HG03139 (cell line): ENCODE data around the gene SMAD2.
"Not testable (repeated sequence)": the region's sequence is repeated elsewhere in the genome, so short reads cannot be mapped to it uniquely, and the experiment has no call there.

Experiments used
- ATAC-seq: cut with Tn5 transposase; IDR thresholded peaks from one replicate; pipeline ENCODE4 v1.9.1; 2021; ENCODE audit not compliant: unreplicated experiment

Gene SMAD2

DNA sequence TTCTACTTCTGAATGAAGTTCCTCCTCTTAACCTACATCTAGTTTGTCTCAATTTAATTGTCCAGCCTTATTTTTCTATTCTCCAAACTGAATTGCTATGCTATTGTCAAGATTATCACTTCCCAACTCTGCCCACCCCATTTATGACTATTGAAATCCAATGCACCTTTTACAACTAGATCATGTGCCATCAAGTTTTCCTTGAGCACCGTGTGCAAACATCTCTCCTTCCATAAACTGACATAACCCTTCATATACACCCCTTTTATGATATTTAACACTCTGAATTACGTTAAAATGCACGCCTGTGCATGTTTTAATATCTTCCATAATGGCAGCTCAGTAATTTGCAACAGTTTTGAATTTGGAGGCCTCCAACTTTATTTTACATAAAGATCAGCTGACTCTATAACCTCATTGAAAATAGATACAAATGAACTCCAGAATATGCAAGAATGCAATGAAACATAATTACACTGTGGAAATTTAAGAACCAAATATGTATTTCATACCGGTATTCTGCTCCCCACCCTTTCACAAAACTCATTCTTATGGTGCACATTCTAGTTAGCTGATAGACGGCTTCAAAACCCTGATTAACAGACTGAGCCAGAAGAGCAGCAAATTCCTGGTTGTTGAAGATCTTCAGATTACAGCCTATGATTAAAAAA lies 85.5 kb downstream of the SMAD2 start:
- no peak for ATAC-seq

GRCh38 chr18:47842836-47843235 lies 87.6 kb downstream of the SMAD2 start:
- no peak for ATAC-seq

DNA sequence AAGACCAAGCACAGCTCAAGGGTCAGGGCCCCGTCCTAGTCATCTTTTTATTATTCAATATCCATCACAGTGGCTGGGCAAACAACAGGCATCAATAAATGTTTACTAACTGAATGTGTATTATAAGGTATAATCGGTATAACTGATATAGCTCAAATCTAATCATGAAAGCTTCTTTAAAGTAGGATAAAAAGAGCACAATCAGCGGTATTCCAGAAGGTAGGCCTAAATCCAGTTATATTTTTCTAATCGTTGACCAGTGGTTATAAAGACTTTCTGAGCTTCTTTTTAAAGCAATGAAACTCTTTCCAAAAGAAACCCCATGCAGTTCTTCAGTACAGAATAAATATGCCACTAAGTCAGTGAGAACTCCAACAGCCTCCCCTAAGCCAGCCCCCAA lies 92.1 kb downstream of the SMAD2 start:
- no peak for ATAC-seq

DNA sequence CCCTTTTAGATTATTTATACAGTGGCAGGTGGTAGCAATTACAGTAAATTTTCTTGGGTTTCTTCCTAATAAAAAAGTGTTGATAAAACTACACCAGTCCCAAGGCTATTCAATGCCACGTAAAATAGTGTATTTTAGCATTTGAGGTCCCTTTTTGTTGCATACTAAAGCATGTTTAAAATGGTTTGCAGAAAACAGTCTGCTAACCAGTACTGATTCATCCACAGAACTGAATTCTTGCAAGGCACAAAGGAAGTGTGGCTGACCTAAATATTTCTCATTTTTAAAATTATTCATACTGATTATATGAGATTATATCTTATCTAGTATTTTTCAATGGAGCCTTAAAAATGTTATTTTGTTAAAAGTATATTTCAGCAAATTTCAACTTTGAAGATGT lies 98.1 kb downstream of the SMAD2 start:
- no peak for ATAC-seq

- no peak for ATAC-seq
Measured at GRCh38 chr18:47831351-47831750, 99.1 kb downstream of the SMAD2 start.

DNA sequence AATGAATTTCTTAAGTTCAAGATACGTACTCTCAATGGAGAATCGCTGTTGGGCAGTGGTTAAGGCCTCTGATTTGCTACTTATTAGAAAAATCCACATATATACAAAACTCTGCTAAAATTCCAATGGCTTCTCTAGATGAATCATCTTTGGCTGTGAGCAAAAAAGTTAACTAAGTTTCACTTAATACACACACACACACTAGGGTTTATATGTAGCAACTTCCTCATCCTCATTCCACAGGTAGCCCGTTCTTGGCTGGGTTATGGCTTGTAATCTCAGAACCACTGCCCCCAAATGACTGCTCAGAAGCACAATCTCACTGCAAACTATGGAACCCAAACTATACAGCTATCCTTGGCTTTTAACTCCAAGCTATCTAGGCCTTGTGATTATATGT lies 99.7 kb downstream of the SMAD2 start:
- ATAC-seq: no peak

DNA sequence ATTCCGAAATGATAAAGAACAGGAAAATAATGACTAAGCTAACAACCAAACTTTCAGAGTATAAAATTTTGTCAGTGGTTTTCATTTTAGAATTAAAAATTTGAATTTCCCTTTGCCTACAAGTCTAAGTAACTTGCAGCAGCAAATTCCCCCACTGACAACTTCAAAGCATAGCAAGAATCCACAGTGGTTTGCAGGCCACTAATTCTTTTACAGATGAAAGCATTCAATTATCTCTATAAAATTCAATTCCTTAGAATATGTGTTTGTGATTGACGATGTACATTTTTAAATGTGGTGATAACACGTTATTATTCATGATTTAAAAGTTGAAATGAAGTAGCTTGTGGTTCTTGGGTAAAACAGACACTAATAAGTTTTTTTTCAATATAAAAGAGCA lies 100.6 kb downstream of the SMAD2 start:
- no peak for ATAC-seq

GRCh38 chr18:47828031-47828430 lies 102.4 kb downstream of the SMAD2 start:
- ATAC-seq: not testable (repeated sequence)

- no peak for ATAC-seq
Measured at GRCh38 chr18:47826157-47827074, 104.0 kb downstream of the SMAD2 start.

GRCh38 chr18:47821314-47821713 lies 109.1 kb downstream of the SMAD2 start:
- no peak for ATAC-seq

DNA sequence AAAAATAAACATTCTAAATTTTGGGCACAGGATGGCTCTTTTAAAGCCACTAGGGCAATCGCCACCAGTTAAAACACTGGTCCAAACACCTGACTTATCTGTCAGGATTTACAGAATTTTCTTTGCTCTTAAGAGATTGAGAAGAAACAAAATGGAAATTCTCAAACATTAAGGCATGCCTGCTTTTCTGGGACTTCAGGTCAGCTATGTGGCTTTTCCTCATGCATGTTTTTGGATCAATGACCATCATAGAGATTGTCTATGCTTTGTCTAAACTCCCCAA lies 112.7 kb downstream of the SMAD2 start:
- ATAC-seq: no peak

DNA sequence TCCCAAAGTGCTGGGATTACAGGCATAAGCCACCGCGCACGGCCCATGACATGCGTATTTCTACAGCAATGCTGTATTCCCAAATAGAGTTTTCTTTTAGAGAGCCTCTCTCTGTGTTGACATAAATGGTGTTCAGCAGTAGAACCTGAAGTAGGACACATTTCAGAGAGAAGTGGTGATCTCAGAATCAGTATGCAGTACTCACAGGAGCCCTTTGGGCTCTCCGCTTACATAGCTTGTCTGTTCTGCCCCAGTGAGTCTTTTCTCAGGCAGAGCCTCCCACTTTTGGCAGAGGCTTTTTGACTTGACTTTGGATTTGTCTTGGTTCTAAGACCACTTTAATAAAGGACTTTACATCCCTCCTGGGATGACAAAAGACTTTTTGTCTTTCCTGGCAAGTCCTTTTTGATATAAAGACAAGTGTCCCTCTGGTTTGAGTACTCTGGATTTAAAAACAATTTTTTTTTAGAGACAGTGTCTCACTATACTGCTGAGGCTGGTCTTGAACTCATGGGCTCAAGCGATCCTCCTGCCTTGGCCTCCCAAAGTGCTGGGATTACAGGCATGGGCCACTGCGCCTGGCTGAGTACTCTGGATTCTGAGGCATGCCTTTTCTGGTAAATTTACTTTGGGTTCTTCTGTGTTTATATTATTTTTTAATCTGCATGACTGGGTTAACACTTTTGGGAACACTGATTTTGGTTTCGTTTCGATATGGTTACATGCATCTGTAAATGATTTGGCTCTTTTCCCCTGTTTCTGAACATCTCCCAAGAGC lies 113.3 kb downstream of the SMAD2 start:
- no peak for ATAC-seq

GRCh38 chr18:47815486-47816270 lies 114.8 kb downstream of the SMAD2 start:
- ATAC-seq: no peak

DNA sequence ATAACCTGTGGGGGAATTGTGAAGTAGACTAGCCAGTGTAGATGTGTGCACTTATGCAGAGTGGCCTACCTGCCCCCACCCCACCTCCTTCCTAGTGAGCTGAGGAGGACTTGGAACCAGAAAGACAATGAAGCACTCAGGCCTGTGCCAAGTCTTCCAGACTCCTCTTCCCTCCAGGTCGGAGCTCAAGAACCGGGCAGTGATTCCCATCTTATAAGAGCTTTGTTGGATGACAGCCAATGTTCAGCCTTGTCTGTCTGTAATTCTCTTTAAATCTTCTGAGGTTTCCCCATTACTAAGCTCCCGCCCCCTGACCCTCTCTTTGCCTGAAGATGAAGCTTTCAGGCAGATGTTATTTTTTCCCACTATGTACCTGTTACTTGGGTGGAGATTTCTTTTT lies 121.0 kb downstream of the SMAD2 start:
- no peak for ATAC-seq

GRCh38 chr18:47802802-47803201 lies 127.7 kb downstream of the SMAD2 start:
- no peak for ATAC-seq

- ATAC-seq: no peak
Measured at GRCh38 chr18:47801817-47802216, 128.6 kb downstream of the SMAD2 start.

DNA sequence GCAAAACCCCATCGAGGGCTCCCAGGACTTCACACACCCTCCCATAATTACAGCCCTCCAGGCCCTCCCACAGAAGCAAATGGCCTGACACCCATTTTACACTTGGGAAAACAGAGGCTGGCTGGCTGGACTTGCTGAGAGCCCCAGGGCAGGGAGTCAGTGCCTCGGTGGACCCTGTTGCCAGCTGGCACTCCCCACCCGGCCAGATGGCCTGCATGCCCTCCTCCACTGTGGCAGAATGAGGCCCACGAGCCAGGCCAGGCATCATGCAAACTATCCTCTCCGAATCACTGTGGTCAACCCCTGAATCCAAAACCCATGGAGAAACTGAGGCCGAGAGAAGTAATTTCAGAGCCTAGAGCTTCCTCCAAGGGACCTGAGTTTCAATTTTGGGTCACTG lies 129.7 kb downstream of the SMAD2 start:
- ATAC-seq: no peak

- no peak for ATAC-seq
Measured at GRCh38 chr18:47800248-47800647, 130.2 kb downstream of the SMAD2 start.

DNA sequence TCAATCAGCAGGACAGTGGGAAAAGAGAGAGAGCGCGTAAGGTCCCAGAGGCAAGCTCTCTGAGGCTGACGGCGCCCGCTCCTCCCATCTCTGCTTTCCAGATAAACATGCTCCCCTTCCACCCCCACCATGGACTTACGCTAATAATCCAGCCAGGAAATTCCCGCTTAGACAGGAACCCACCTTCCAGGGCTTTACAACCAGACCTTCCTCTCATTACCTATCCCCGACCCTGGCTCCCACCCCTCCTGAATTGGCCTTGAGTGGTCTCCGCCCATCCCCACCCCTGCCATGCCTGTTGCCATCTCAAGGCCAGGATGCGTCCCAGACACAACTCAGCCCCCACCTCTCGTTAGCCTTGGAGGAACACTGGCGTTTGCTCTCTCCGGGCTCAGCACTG lies 131.1 kb downstream of the SMAD2 start:
- ATAC-seq: no peak

GRCh38 chr18:47798366-47798765 lies 132.1 kb downstream of the SMAD2 start:
- ATAC-seq: no peak

DNA sequence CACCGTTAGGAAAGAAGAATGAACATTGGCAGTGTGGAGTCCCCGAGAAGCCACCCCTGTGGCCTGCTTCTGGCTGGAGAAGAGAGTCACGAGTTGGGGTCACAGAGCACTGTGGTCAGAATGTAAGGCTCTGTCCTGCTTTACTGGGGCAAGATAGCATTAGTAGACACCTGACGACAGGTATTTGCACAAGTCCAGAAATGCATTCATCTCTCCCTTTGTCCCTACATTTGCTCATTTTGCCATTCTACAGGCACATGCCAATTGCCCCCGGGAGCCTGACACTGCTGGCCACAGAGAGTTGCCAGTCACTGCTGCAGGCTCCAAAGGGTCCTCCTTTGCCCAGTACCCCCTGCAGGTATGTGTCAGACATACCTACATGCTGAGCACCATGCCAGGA lies 133.3 kb downstream of the SMAD2 start:
- no peak for ATAC-seq
